ENCODE results near the gene MYRIP. TPM values are rescaled to one million over a fixed set of nuclear protein-coding genes. Genes with fewer than 3 reads are reported as not detected.

Gene MYRIP
- total and polyA plus RNA-seq, 2 of the 4 experiments (the other 2 are of a cell fraction) = not detected

- Histone ChIP-seq H3K23ac (ENCODE audit: low read depth, low read length) (0 out of 2 replicates have a peak overlapping the region, but pooled peaks have one; percentile 6), H3K4me3 (ENCODE audit: insufficient read depth, low read depth, low read length) (no peak overlapping the region), H2BK15ac (ENCODE audit: low read depth, low read length) (peak overlapping the region; percentile 57; the same call in 1 of the 3 replicates), H3K4ac (ENCODE audit: low read depth, low read length) (no peak overlapping the region), H3K9me1 (ENCODE audit: insufficient read depth, low read length) (no peaks in the 10 kb centered on the region), H2BK5ac (ENCODE audit: low read depth, low read length, poor library complexity, severe bottlenecking) (peak overlapping the region; percentile 76), H4K91ac (ENCODE audit: insufficient read depth, low read depth, low read length) (peak overlapping the region; percentile 35), H2BK20ac (ENCODE audit: low read depth, low read length) (peak overlapping the region; percentile 22; the same call in 1 of the 2 replicates), H2BK120ac (ENCODE audit: low read depth, low read length) (peak overlapping the region; percentile 55), H4K5ac (ENCODE audit: low read depth, low read length) (0 out of 2 replicates have a peak overlapping the region, but pooled peaks have one; percentile 2), H2AK5ac (ENCODE audit: low read depth, low read length) (no peak overlapping the region), H2AFZ (replicated peaks; ENCODE audit: low read length, poor library complexity) (no peak overlapping the region), H3K4me2 (ENCODE audit: low read depth, low read length) (peak overlapping the region; percentile 7; the same call in 1 of the 2 replicates), H3K4me1 (ENCODE audit: control insufficient read depth, insufficient read depth, low read length) (no peaks in the 10 kb centered on the region; the same call in 1 of the 2 replicates), H3K9me3 (ENCODE audit: control insufficient read depth, insufficient read depth, low read length) (no peaks in the 10 kb centered on the region), H3K56ac (ENCODE audit: extremely low read depth, insufficient read depth, low read length) (no peak overlapping the region), H4K20me1 (ENCODE audit: insufficient read depth, low read length) (no peaks in the 10 kb centered on the region), H3K18ac (ENCODE audit: low read depth, low read length) (peak overlapping the region; percentile 22), H3K9ac (ENCODE audit: low read depth, low read length) (no peak overlapping the region; the same call in 1 of the 2 replicates), H3K14ac (replicated peaks; ENCODE audit: low read depth, low read length) (no peak overlapping the region; the same call in 1 of the 2 replicates), H3K79me1 (ENCODE audit: low read depth in 1 of 2, low read length in 2 of 2) (no peaks in the 10 kb centered on the region), H3K27me3 (ENCODE audit: control insufficient read depth, insufficient read depth, low read length) (no peaks in the 10 kb centered on the region), H4K8ac (ENCODE audit: low read depth in 2 of 2, low read length in 2 of 2) (peak overlapping the region in 1 of 2 experiments; percentile 69), H3K27ac (ENCODE audit: insufficient read depth, low read length) (peak overlapping the region; percentile 65; the same call in 1 of the 2 replicates), H2AK9ac (replicated peaks; ENCODE audit: low read depth, low read length, poor library complexity) (no peak overlapping the region), H3K36me3 (ENCODE audit: control insufficient read depth, insufficient read depth, low read length) (no peaks in the 10 kb centered on the region)
- POLR2A ChIA-PET (ENCODE audit: unreplicated experiment) = no interaction called here
- DNase-seq = peak; percentile 83
- WGBS, 2 experiments (ENCODE audit: extremely low coverage in 2 of 2, insufficient read length in 1 of 2) = 100% methylated on average over 1 of the region's 3 CpGs; no CpG with 5 or more reads in 1 of the 2 experiments
- CTCF ChIA-PET = interaction anchor here (0.6 kb wide), 1 partner anchor 1715 kb away, joined by 3 read pairs; no protein-coding TSS in a partner anchor
- dilution Hi-C loops (cut with HindIII; ENCODE audit: low sequenced_read_pairs, unreplicated experiment) = no loop called here
- ATAC-seq (ENCODE audit: low read depth) = peak; percentile 95
- no TSS peak for BruUV-seq (replicated peaks)
- in situ Hi-C loops (cut with MboI; ENCODE audit: low sequenced_read_pairs) = no loop called here
- intact Hi-C loops (cut with micrococcal nuclease) = no loop called here
- TF ChIP-seq SMC3 (IDR thresholded peaks at IDR 0.05; ENCODE audit: low read depth, low read length) (no peak), MAZ (IDR thresholded peaks at IDR 0.05; ENCODE audit: borderline replicate concordance, low read depth, low read length) (no peak), FOS (IDR thresholded peaks at IDR 0.05; ENCODE audit: low read depth, low read length) (peak; percentile 33; the same call in 1 of the 2 replicates), ELK1 (IDR thresholded peaks at IDR 0.05; ENCODE audit: borderline replicate concordance, low read depth, low read length) (no peak), CEBPB (IDR thresholded peaks at IDR 0.05; ENCODE audit: low read depth, low read length) (peak; percentile 84), RFX5 (IDR thresholded peaks at IDR 0.05; ENCODE audit: low read depth, low read length) (no peak), MAFK (IDR thresholded peaks at IDR 0.05; ENCODE audit: low read depth, low read length) (peak; percentile 66), BHLHE40 (IDR thresholded peaks at IDR 0.05; ENCODE audit: low read depth, low read length) (no peak), POLR2A (IDR thresholded peaks at IDR 0.05; ENCODE audit: low read depth, low read length) (no peak), CHD1 (IDR thresholded peaks at IDR 0.05; ENCODE audit: low read depth, low read length) (no peak), NFE2L2 (IDR thresholded peaks at IDR 0.05; ENCODE audit: low read depth, low read length) (peak; percentile 97), MXI1 (IDR thresholded peaks at IDR 0.05; ENCODE audit: borderline replicate concordance, low read depth, low read length) (no peak), RAD21 (IDR thresholded peaks at IDR 0.05; ENCODE audit: low read length) (no peak), RCOR1 (IDR thresholded peaks at IDR 0.05; ENCODE audit: insufficient replicate concordance, low read length) (no peak)
- TF ChIP-seq, protein P1, sequence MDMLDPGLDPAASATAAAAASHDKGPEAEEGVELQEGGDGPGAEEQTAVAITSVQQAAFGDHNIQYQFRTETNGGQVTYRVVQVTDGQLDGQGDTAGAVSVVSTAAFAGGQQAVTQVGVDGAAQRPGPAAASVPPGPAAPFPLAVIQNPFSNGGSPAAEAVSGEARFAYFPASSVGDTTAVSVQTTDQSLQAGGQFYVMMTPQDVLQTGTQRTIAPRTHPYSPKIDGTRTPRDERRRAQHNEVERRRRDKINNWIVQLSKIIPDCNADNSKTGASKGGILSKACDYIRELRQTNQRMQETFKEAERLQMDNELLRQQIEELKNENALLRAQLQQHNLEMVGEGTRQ (IDR thresholded peaks at IDR 0.05; ENCODE audit: low read depth, low read length) = no peak
Measured at GRCh38 chr3:40299721-40300335, 490.4 kb downstream of the MYRIP start.
